GM19023 (cell line): ENCODE results near the gene SMAD3.

Source experiments
- ATAC-seq: cut with Tn5 transposase; IDR thresholded peaks from one replicate; pipeline ENCODE4 v1.9.1; 2021; ENCODE audit warnings: mild to moderate bottlenecking, moderate library complexity; ENCODE audit not compliant: unreplicated experiment

SMAD3 gene

GRCh38 chr15:67158367-67158766 is 93.0 kb downstream of the SMAD3 start:
- no peak for ATAC-seq

- ATAC-seq: no peak
Measured at GRCh38 chr15:67161412-67161811, 96.0 kb downstream of the SMAD3 start.

GRCh38 chr15:67161881-67162280 is 96.5 kb downstream of the SMAD3 start:
- no peak for ATAC-seq

GRCh38 chr15:67163180-67163579 is 97.8 kb downstream of the SMAD3 start:
- ATAC-seq: no peak

- no peak for ATAC-seq
Measured at GRCh38 chr15:67164401-67164791, 99.0 kb downstream of the SMAD3 start.

GRCh38 chr15:67164811-67165253 is 99.4 kb downstream of the SMAD3 start:
- ATAC-seq: no peak

- ATAC-seq: no peak
Measured at GRCh38 chr15:67165254-67166253, 100.2 kb downstream of the SMAD3 start.

GRCh38 chr15:67166280-67167009 is 101.0 kb downstream of the SMAD3 start:
- ATAC-seq: no peak

- no peak for ATAC-seq
Measured at GRCh38 chr15:67167091-67167490, 101.7 kb downstream of the SMAD3 start.

- ATAC-seq: no peak
Measured at GRCh38 chr15:67168694-67169093, 103.3 kb downstream of the SMAD3 start.

GRCh38 chr15:67170143-67170925 is 104.9 kb downstream of the SMAD3 start:
- no peak for ATAC-seq

GRCh38 chr15:67171471-67171870 is 106.1 kb downstream of the SMAD3 start:
- ATAC-seq: no peak

GRCh38 chr15:67172172-67172571 is 106.8 kb downstream of the SMAD3 start:
- no peak for ATAC-seq

GRCh38 chr15:67173005-67173404 is 107.6 kb downstream of the SMAD3 start:
- ATAC-seq: no peak

GRCh38 chr15:67173786-67174185 is 108.4 kb downstream of the SMAD3 start:
- ATAC-seq: no peak

- no peak for ATAC-seq
Measured at GRCh38 chr15:67174446-67174845, 109.0 kb downstream of the SMAD3 start.

GRCh38 chr15:67174864-67175573 is 109.6 kb downstream of the SMAD3 start:
- ATAC-seq: no peak

GRCh38 chr15:67175643-67176071 is 110.3 kb downstream of the SMAD3 start:
- ATAC-seq: no peak

GRCh38 chr15:67176195-67176971 is 111.0 kb downstream of the SMAD3 start:
- ATAC-seq: no peak

- ATAC-seq: no peak
Measured at GRCh38 chr15:67177752-67178151, 112.3 kb downstream of the SMAD3 start.
